Tibial artery (tissue), 4 donors: ENCODE data around the gene CERS6.

Experiments
- DNase-seq, 2 donors: peaks; one replicate each; pipeline ENCODE4 v3.0.0-alpha.2; 2019
- H3K27ac ChIP-seq, 2 donors: fragments of 200-600 bp; sonication (generic) in 1 of 2; 1 replicate in 1 of 2; 2 replicates in 1 of 2; pipeline ENCODE4 v1.5.1; 2018 to 2019; ENCODE audit warnings: mild to moderate bottlenecking in 1 of 2
- H3K27me3 ChIP-seq, 2 donors: fragments of 200-600 bp; sonication (generic) in 1 of 2; one replicate each; pipeline versions ENCODE4 v1.5.1 to v1.6.0; 2016 to 2019
- H3K36me3 ChIP-seq, 3 donors: fragments of 200-600 bp; sonication (generic) in 2 of 3; one replicate each; pipeline ENCODE4 v1.5.1; 2016 to 2019; ENCODE audit warnings: mild to moderate bottlenecking in 2 of 3
- H3K4me1 ChIP-seq, 4 donors: fragments of 200-600 bp; sonication (generic) in 2 of 4; 1 replicate in 3 of 4; 2 replicates in 1 of 4; pipeline ENCODE4 v1.5.1; 2016 to 2019
- H3K4me3 ChIP-seq, 2 donors: fragments of 200-600 bp; sonication (generic) in 1 of 2; 1 replicate in 1 of 2; 2 replicates in 1 of 2; pipeline ENCODE4 v1.5.1; 2018 to 2019; ENCODE audit warnings: mild to moderate bottlenecking in 2 of 2
- H3K9me3 ChIP-seq, 3 donors: fragments of 200-600 bp; sonication (generic) in 1 of 3; one replicate each; pipeline ENCODE4 v1.5.1; 2016 to 2019
- CTCF ChIP-seq, 2 experiments: fragments of 200-600 bp in 1 of 2; fragments of 450-650 bp in 1 of 2; IDR thresholded peaks; one replicate each; pipeline ENCODE4 v1.5.1; 2017 to 2019; ENCODE audit warnings: antibody characterized with exemption in 2 of 2, mild to moderate bottlenecking in 1 of 2, moderate library complexity in 1 of 2
- intact Hi-C: fragments of 100-400 bp; cut with DNase I; formaldehyde crosslinking; loops from one replicate; pipeline ENCODE4 v1.15.0; 2023; ENCODE audit warnings: low total_unique reads

CERS6 gene

GRCh38 chr2:168480356-168480755 is 24.3 kb downstream of the CERS6 start:
- Histone ChIP-seq H3K27ac (no peak overlapping the region), H3K4me3 (no peak overlapping the region)
- TF ChIP-seq CTCF (IDR thresholded peaks at IDR 0.05): no peak

DNA sequence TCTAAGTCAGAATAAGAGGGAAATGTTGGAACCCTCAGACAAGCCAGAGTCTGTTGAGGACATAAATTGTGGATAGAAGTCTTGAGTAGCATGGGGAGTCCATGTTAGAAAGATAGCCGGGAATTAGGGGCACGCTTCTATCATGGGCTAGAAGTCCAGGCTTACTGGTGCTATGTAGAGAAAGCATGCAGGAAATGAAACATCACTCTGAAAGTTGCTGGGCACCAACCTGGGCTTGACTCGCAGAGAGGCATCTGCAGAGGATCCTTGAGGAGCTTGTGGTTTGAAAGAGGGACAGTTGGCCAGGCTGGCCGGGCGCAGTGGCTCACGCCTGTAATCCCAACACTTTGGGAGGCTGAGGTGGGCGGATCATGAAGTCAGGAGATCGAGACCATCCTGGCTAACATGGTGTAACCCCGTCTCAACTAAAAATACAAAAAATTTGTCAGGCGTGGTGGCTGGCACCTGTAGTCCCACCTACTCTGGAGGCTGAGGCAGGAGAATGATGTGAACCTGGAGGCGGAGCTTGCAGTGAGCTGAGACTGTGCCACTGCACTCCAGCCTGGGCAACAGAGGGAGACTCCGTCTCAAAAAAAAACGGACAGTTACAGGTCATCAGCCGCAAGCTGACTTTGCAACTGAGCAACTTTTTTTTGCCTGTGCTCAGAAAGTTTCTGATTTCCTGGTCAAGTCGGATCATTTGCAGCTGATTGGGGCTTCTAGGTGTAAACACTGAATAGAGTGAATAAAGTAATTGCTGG is 24.9 kb downstream of the CERS6 start:
- intact Hi-C loops: no loop called here
- TF ChIP-seq CTCF (IDR thresholded peaks at IDR 0.05): no peak
- no peak for DNase-seq
- H3K4me1 ChIP-seq: peaks cover 0 to 42% (median 14%) of the 10 kb centered on the region in 4 donors
- H3K27me3 ChIP-seq: no peaks in the 10 kb centered on the region
- no peaks in the 10 kb centered on the region for H3K36me3 ChIP-seq
- no peak overlapping the region for H3K4me3 ChIP-seq
- no peaks in the 10 kb centered on the region for H3K9me3 ChIP-seq
- no peak overlapping the region for H3K27ac ChIP-seq

More at GRCh38 chr2:168480356-168480755, 24.3 kb downstream of the CERS6 start:
- Histone ChIP-seq H3K9me3 (no peaks in the 10 kb centered on the region), H3K4me1 (peaks cover 0 to 41% (median 14%) of the 10 kb centered on the region in 4 donors), H3K36me3 (no peaks in the 10 kb centered on the region), H3K27me3 (no peaks in the 10 kb centered on the region)
- intact Hi-C loops: no loop called here
- DNase-seq: no peak

DNA sequence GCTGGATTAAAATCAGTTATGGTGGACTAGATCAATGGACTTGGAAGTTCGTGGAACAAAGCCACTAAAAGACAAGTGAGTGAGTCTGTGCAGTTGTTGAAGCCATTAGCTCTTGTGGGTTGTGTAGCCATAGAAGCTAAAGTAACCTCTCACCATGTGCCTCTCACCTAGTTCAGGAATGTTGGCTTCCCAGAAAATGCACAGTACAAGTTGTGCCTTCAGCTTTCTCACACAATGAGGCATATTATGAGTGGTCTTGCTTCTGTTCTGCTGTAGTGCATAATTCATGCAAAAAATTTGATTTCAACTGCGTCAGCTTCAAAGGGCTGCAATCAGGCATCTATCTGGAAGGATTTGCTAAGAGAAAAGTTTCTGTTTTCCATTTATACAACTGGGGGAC is 26.2 kb downstream of the CERS6 start:
- TF ChIP-seq CTCF (IDR thresholded peaks at IDR 0.05): no peak
- no peak for DNase-seq
- H3K27ac ChIP-seq: no peak overlapping the region
- H3K4me1 ChIP-seq: peaks cover 0 to 42% (median 14%) of the 10 kb centered on the region in 4 donors
- no peaks in the 10 kb centered on the region for H3K36me3 ChIP-seq
- no peaks in the 10 kb centered on the region for H3K27me3 ChIP-seq
- H3K9me3 ChIP-seq: no peaks in the 10 kb centered on the region
- intact Hi-C loops: no loop called here
- H3K4me3 ChIP-seq: no peak overlapping the region

DNA sequence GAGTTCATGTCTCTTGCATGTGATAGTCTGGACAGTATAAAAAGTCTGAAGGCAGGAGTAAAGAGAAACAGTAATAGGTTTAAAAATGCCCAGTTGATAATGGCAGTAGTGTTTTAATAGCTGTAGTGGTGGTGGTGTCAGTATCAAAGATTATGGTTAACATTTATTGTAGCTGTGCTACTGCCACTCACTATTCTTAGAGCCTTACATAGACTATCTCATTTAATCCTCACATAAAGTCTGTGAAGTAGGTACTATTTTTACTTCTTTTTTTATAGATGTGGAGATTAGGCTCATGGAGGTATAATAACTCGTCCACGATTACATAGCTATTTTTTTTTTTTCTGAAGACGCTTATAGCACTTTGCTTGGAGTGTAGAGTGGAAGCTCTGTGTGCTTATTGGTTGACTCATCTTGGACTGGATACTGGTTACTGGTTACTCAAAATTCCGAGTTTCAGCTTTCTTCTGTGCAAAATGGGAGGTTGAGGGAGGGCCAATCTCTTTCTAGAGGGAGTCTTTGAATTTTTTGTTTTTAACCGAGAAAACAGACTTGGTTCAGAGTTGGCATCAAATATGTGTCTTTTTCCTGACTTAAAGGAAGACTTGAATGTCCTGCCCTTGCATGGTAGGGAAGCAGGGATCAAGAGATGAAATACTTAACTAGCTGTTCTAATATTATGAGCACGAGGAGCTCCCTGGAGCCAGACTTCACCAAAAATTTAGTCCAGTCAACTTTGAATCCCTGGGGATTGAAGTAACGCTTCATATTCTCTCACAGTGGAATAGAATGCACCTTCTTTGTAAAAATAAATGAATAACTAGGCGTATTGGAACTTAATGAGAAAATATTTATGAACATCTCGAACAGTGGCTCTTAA is 27.1 kb downstream of the CERS6 start:
- H3K4me3 ChIP-seq: no peak overlapping the region
- no peak for TF ChIP-seq CTCF (IDR thresholded peaks at IDR 0.05)
- no peak for DNase-seq
- no peak overlapping the region for H3K27ac ChIP-seq
- H3K4me1 ChIP-seq: peaks cover 0 to 42% (median 14%) of the 10 kb centered on the region in 4 donors
- intact Hi-C loops: no loop called here
- peaks cover 0 to 4% (median 0%) of the 10 kb centered on the region in 3 donors for H3K9me3 ChIP-seq
- no peaks in the 10 kb centered on the region for H3K36me3 ChIP-seq
- H3K27me3 ChIP-seq: no peaks in the 10 kb centered on the region

DNA sequence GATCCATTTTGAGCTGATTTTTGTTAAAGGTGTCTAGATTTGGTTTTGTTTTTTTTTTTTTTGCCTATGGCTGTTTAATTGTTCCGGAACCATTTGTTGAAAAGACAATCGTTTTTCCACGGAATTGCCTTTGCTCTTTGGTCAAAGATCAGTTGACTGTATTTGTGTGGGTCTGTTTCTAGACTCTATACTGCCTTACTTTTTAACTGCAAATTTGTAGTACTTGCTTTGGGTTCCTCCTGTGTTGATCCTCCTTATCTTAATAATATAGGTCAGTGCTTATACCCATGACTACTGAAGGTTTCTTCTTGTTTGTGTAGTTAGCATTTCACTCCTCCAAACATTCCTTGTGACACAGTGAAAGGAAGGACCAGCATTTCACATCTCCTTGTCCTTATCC is 30.4 kb downstream of the CERS6 start:
- no peak for TF ChIP-seq CTCF (IDR thresholded peaks at IDR 0.05)
- H3K27me3 ChIP-seq: no peaks in the 10 kb centered on the region
- intact Hi-C loops: no loop called here

More for the DNA sequence above, 30.4 kb downstream of the CERS6 start:
- peaks cover 0 to 55% (median 21%) of the 10 kb centered on the region in 4 donors for H3K4me1 ChIP-seq
- DNase-seq: no peak
- no peaks in the 10 kb centered on the region for H3K36me3 ChIP-seq
- H3K4me3 ChIP-seq: no peak overlapping the region
- H3K27ac ChIP-seq: no peak overlapping the region
- H3K9me3 ChIP-seq: peaks cover 0 to 4% (median 0%) of the 10 kb centered on the region in 3 donors
